Measurements from ENCODE around the gene RIN3.

RIN3 gene

GRCh38 chr14:92484132-92484823, 29.3 kb upstream of the RIN3 start:
- DNase-seq (ENCODE audit: low read depth): no peak

- DNase-seq (ENCODE audit: low read depth): no peak
Measured at GRCh38 chr14:92486881-92487280, 26.7 kb upstream of the RIN3 start.

DNA sequence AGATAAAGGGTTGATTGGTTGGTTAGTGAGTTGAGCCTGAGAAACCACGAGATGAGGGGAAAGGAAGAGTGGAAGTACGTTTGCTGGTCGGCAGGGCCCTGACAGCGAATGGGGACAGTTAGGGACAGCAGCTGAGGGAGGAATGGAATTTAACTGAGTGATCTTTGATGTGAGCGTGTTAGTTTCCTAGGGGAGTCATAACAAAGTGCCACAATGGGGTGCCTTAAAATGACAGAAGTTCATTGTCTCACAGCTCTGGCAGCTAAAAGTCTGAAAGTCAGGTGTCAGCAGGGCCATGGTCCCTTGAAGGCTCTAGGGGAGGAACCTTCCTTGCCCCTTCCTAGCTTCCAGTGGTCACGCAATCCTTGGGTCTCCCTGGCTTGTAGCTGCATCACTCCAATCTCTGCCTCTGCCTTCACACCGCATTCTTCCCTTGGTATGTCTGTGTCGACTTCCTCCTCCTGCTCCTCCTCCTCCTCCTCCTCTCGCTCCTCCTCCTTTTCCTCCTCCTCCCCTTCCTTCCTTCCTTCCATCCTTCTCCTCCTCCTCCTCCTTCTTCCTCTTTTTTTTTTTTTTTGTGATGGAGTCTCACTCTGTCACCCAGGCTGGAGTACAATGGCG, 26.0 kb upstream of the RIN3 start:
- no peak for DNase-seq (ENCODE audit: low read depth)

GRCh38 chr14:92489394-92490238, 24.0 kb upstream of the RIN3 start:
- no peak for DNase-seq (ENCODE audit: low read depth)

DNA sequence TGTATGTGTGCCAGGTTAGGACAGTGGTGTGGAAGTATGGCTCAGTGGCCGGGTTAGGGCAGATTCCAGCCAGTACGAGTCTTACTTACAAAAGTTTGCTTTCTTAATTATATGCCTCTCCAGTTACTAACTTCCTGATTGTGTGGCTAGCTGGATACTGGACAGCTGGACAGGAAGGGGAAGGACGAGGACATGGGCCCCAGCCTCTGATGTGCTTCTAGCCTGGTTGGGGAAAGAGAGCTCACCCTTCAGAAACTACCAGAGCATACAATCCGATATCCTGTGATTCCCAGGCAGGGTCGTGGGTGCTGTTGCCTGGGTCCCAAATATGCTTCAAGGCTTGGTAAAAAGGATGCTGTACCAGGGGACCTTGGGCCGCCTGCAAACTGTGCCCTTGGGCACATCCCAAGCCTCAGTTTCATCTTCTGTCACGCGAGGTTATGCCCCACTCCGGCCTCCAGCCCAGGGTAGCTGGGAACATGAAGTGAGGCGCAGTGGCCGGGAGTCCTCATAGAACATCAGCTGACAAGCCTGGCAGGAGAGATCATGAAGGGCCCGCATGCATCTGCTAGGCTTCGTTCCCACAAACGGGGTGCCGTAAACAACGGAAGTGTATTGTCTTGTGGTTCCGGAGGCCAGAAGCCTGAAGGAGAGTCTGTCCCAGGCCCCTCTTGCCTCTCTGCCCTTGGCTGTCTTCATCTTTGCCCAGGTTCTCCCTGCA, 23.2 kb upstream of the RIN3 start:
- DNase-seq (ENCODE audit: low read depth): no peak

GRCh38 chr14:92491782-92492181, 21.8 kb upstream of the RIN3 start:
- DNase-seq (ENCODE audit: low read depth): no peak

- no peak for DNase-seq (ENCODE audit: low read depth)
Measured at GRCh38 chr14:92492258-92492657, 21.3 kb upstream of the RIN3 start.

- no peak for DNase-seq (ENCODE audit: low read depth)
Measured at GRCh38 chr14:92493024-92493423, 20.6 kb upstream of the RIN3 start.

- no peak for DNase-seq (ENCODE audit: low read depth)
Measured at GRCh38 chr14:92493492-92493891, 20.1 kb upstream of the RIN3 start.

- DNase-seq (ENCODE audit: low read depth): no peak
Measured at GRCh38 chr14:92494512-92494911, 19.1 kb upstream of the RIN3 start.

GRCh38 chr14:92495027-92495426, 18.6 kb upstream of the RIN3 start:
- no peak for DNase-seq (ENCODE audit: low read depth)

GRCh38 chr14:92496191-92496857, 17.3 kb upstream of the RIN3 start:
- DNase-seq (ENCODE audit: low read depth): no peak

- DNase-seq (ENCODE audit: low read depth): no peak
Measured at GRCh38 chr14:92497391-92497790, 16.2 kb upstream of the RIN3 start.

GRCh38 chr14:92499234-92499633, 14.3 kb upstream of the RIN3 start:
- no peak for DNase-seq (ENCODE audit: low read depth)

DNA sequence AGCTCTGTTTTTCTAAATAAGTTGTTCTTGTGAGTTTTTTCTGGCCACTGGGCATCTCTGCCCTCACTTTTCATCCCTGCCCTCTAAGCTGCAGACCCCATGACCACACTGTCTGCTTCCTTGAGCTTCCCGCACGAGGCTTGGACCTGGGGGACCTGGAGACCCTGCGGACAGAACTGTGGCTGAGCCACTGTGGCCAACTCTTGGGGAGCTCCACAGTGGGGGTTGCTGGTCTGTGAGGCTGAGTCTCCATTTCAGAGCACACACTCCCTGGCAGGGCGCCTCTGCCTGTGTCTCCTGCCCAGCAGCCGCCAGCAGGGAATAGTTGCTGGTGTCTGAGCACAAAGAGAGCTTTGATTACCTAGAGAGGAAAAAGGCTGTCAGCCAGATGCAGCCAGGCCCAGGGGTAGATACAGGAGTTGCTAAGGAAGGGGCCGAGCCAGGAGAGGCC, 13.1 kb upstream of the RIN3 start:
- no peak for DNase-seq (ENCODE audit: low read depth)

- no peak for DNase-seq (ENCODE audit: low read depth)
Measured at GRCh38 chr14:92501891-92502351, 11.7 kb upstream of the RIN3 start.

DNA sequence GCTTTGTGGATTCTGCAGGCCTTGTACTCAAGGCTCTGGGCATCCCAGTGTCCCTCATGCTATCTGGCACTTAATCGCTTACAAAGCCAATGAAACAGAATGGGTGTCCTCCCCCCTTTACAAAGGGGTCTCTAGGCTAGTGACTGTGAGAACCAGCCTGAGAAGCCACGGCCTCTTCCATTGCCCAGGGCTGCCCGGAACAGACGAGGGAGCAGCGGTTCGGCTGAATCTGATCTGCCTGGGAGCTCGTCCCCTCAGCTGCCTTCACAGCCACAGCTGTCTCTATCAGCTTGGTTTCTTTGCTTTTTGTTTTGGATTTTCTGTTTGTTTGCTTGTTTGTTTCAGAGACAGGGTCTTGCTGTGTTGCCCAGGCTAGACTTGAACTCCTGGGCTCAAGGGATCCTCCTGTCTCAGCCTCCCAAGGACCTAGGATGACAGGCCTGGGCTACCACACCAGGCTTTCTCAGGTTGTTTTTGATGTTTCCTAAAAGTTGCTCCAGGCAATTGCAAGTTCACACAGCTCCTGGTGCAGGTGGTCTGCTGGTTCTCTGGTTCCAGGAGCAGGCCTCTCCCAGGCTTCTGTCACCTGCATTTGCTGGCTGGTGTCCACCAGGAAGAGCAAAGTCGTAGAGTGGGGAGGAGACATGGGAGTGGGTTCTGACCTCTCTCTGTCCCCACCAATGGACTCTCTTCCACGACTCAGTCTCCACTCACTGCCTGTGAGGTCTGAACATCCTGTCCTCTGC, 10.9 kb upstream of the RIN3 start:
- DNase-seq (ENCODE audit: low read depth): no peak

DNA sequence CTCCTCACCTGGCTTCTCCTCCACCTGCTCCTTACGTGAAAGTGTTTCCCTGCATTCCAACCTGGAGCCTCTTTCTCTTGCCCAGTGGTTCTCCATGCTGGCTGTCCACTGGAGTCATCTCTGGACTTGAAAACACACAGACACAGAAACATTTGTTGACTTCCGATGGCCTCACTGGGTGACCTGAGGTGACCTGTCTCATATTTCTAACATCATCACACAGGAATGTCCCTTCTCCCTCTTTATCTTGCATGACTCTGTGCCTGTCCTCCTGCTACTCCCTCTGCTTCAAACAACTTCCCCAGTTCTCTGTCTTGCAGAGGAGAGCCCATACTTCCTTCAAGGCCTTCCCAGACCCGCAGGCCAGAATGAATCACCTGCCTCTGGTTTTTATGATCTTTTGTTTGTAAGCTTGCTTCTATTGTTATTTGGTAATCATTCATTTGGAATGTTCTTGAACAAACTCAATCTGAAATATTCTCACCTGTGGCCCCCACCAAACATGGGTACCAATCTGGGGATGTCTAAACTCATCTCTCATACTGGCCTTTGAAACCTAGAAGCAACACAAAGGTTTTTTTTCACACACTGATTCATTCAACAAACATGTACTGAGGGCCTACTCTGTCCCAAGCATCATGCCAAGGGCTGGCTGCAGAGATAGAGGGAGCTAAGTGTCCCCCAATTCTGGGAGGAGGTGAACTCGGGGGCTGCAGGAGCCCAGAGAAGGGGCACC, 9.7 kb upstream of the RIN3 start:
- DNase-seq (ENCODE audit: low read depth): no peak

DNA sequence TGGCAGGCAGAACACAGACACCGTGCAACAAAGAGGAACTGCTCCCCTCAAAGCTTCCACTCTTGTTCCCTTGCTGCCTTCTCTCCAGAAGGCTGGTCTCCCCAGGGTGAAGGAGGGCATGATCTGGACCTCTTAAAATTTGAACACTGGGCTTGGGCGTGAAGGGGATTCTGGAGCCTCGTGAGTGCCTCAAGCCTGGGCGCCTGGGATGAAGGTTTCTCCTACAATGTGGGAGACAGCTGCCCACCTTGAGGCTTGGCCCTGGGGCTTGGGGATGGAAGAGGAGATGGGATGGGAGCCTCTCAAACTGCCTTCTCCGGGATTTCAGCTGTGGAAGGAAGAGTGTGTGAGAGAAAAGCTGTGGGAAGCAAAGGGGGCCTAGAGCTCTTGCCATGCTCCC, 7.8 kb upstream of the RIN3 start:
- no peak for DNase-seq (ENCODE audit: low read depth)

DNA sequence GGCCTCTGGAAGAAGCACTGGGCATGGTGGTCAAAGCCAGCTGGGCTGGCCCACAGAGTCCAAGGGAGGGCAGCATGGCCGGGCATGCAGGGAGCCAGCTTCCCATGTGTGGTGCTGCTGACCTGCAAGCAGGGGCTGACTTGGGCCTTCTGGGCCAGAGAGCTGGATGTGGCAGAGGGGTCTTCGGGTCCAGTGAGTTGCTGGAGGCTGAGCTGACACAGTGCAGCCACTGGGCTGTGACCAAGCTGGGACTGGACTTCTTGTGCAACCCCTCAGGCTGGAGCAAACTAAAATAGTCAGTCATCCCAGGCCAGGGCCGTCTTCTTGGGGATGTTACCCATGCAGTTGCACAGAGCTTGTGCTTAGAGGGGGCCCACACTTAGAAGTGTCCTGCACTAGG, 7.3 kb upstream of the RIN3 start:
- DNase-seq (ENCODE audit: low read depth): no peak

Measured in stimulated activated CD8-positive, alpha-beta memory T cell treated with anti-CD3 and anti-CD28 coated beads, Interleukin-15, amount 100 ng/mL, for 1 hour (primary cell).